Ovary (tissue), 9 donors: ENCODE results near the gene RAP2A. TPM values are rescaled to one million over a fixed set of nuclear protein-coding genes. Genes with fewer than 3 reads are reported as not detected.

Source experiments
- DNase-seq, 5 donors: peaks; one replicate each; pipeline ENCODE4 v3.0.0-alpha.2; 2019 to 2020
- H3K27ac ChIP-seq, 2 donors: fragments of 200-600 bp; one replicate each; pipeline versions ENCODE4 v1.5.1 to v1.8.0; 2019 to 2022
- H3K27me3 ChIP-seq: fragments of 200-600 bp; one replicate; pipeline ENCODE4 v1.8.0; 2022
- H3K36me3 ChIP-seq: fragments of 200-600 bp; sonication (generic); one replicate; pipeline ENCODE4 v1.5.1; 2019
- H3K4me1 ChIP-seq: one replicate; pipeline ENCODE4 v1.8.1; 2013; ENCODE audit warnings: mild to moderate bottlenecking, moderate library complexity; ENCODE audit not compliant: insufficient read depth
- H3K4me3 ChIP-seq: fragments of 200-600 bp; sonication (generic); one replicate; pipeline ENCODE4 v1.5.1; 2017
- H3K9me3 ChIP-seq, 2 donors: fragments of 200-600 bp in 1 of 2; sonication (generic) in 1 of 2; one replicate each; pipeline versions ENCODE4 v1.5.1 to v1.8.1; 2013 to 2019; ENCODE audit warnings: mild to moderate bottlenecking in 1 of 2, moderate library complexity in 1 of 2
- CTCF ChIP-seq, 3 donors: fragments of 450-650 bp in 2 of 3; fragments of 200-600 bp in 1 of 3; IDR thresholded peaks; one replicate each; pipeline versions ENCODE4 v1.5.1 to v1.8.0; 2016 to 2022; ENCODE audit warnings: antibody characterized with exemption in 3 of 3, mild to moderate bottlenecking in 1 of 3
- EP300 ChIP-seq: sonication (generic); formaldehyde crosslinking; IDR thresholded peaks from one replicate; pipeline ENCODE4 v1.6.1; 2017; ENCODE audit warnings: antibody characterized with exemption
- POLR2A ChIP-seq: fragments of 450-650 bp; IDR thresholded peaks from one replicate; pipeline ENCODE4 v1.6.1; 2017; ENCODE audit warnings: antibody characterized with exemption, mild to moderate bottlenecking, moderate library complexity
- WGBS, 3 donors: extraction: QIAGEN DNeasy Blood & Tissue Kit in 1 of 3; methylation state at CpG; one replicate each; pipeline versions ENCODE4 v1.1.5 to v1.1.7; 2013 to 2017; 5-methylcytosine and 5-hydroxymethylcytosine counted together
- intact Hi-C, 4 donors: fragments of 100-400 bp; cut with DNase I; formaldehyde crosslinking; loops; one replicate each; pipeline versions ENCODE4 v1.11.0 to v1.15.1; 2022 to 2023
- polyA plus RNA-seq, 2 donors: library from polyadenylated mRNA; stranded (reverse); fragments of 200-250 nt in 1 of 2; fragments of 350-450 nt in 1 of 2; fragmentation: Illumina TruSeq in 1 of 2; extraction: RNeasy Lipid Tissue Mini Kit (QIAGEN cat#74804) in 1 of 2; gene quantifications; one replicate each; pipeline ENCODE4 v1.2.3, GENCODE V29; 2013 to 2014
- total RNA-seq, 7 donors: library from RNA; depleted of rRNA in 2 of 7; stranded (reverse); fragments of >200 nt in 2 of 7; fragmentation: NEBNext Ultra II Directional in 3 of 7; extraction: Animal tissue kit (Norgen Biotek cat#: 25700) in 3 of 7; gene quantifications; one replicate each; pipeline versions ENCODE4 v1.1.0 to v1.2.4, GENCODE V29; 2016 to 2023
- donor health status: DM: no; HTN: no; CAD: no; lungs with moderate emphysema.
- donor health status: DM: no; HTN: no; CAD: no.
- donor health status: Bipolar disorder and iron deficiency.
- donor health status: DM: yes; HTN: yes; CAD: no.
- donor health status: DM: no; HTN: no; CAD: no.
- donor health status: DM: yes; HTN: yes; CAD: no.

Gene RAP2A
- total and polyA plus RNA-seq, 9 donors = 6.6 to 23.1 (median 13.6) TPM

- Histone ChIP-seq H3K36me3 (no peaks in the 10 kb centered on the region), H3K27me3 (no peaks in the 10 kb centered on the region), H3K27ac (no peak overlapping the region), H3K4me1 (no peaks in the 10 kb centered on the region), H3K9me3 (no peaks in the 10 kb centered on the region), H3K4me3 (no peak overlapping the region)
- no peak for DNase-seq
- WGBS, 3 donors = 93 to 97% (median 97%) methylated on average over 2 of the region's 2 CpGs
- intact Hi-C loops = no loop called here
- TF ChIP-seq CTCF (IDR thresholded peaks at IDR 0.05) = no peak
- no peak for TF ChIP-seq EP300
- no peak for TF ChIP-seq POLR2A
Observed at GRCh38 chr13:97492684-97493371, 58.9 kb downstream of the RAP2A start.

GRCh38 chr13:97493456-97493855 lies 59.5 kb downstream of the RAP2A start:
- Histone ChIP-seq H3K36me3 (no peaks in the 10 kb centered on the region), H3K27me3 (no peaks in the 10 kb centered on the region), H3K4me3 (no peak overlapping the region), H3K4me1 (no peaks in the 10 kb centered on the region), H3K9me3 (no peaks in the 10 kb centered on the region), H3K27ac (no peak overlapping the region)
- 43 to 68% (median 58%) methylated on average over 1 of the region's 1 CpG for WGBS, 3 donors
- no peak for DNase-seq
- intact Hi-C loops = no loop called here
- TF ChIP-seq POLR2A (no peak), EP300 (no peak), CTCF (IDR thresholded peaks at IDR 0.05) (no peak)

- no peak overlapping the region for H3K4me3 ChIP-seq
- DNase-seq = no peak
- no peak overlapping the region for H3K27ac ChIP-seq
- no peaks in the 10 kb centered on the region for H3K27me3 ChIP-seq
- no peak for TF ChIP-seq EP300
- no peak for TF ChIP-seq CTCF (IDR thresholded peaks at IDR 0.05)
- TF ChIP-seq POLR2A = no peak
- no peaks in the 10 kb centered on the region for H3K36me3 ChIP-seq
- H3K4me1 ChIP-seq = no peaks in the 10 kb centered on the region
- 83 to 92% (median 86%) methylated on average over 8 of the region's 8 CpGs for WGBS, 3 donors
- intact Hi-C loops = no loop called here
- no peaks in the 10 kb centered on the region for H3K9me3 ChIP-seq
Observed at GRCh38 chr13:97495678-97496077, 61.7 kb downstream of the RAP2A start.

- 90 to 98% (median 91%) methylated on average over 2 of the region's 2 CpGs for WGBS, 3 donors
- Histone ChIP-seq H3K27me3 (no peaks in the 10 kb centered on the region), H3K4me3 (no peak overlapping the region), H3K27ac (no peak overlapping the region), H3K36me3 (no peaks in the 10 kb centered on the region), H3K9me3 (no peaks in the 10 kb centered on the region), H3K4me1 (no peaks in the 10 kb centered on the region)
- DNase-seq = no peak
- TF ChIP-seq CTCF (IDR thresholded peaks at IDR 0.05) = no peak
- TF ChIP-seq POLR2A = no peak
- no peak for TF ChIP-seq EP300
- intact Hi-C loops = no loop called here
Observed at GRCh38 chr13:97496511-97496910, 62.5 kb downstream of the RAP2A start.
